ENCODE measurements around the gene MISP. TPM values are rescaled to one million over a fixed set of nuclear protein-coding genes. Genes with fewer than 3 reads are reported as not detected.

The MISP gene
- total and polyA plus RNA-seq, 10 of the 15 experiments (the other 5 are each of a cell fraction or from before 2014, with no cell fraction given): not detected

- DNase-seq (ENCODE audit: low read depth, low spot score): no peak
- RAD21 ChIA-PET (ENCODE audit: unreplicated experiment): interaction anchor here (0.6 to 1.0 kb wide), 2 partner anchors 65 to 229 kb away, joined by 3 read pairs; no protein-coding TSS in a partner anchor
- 2% methylated on average over 39 of the region's 44 CpGs for WGBS (ENCODE audit: insufficient coverage, insufficient replicate concordance, low lambda C conversion rate, missing lambda C conversion rate)
- intact Hi-C loops (cut with micrococcal nuclease; ENCODE audit: unreplicated experiment) (no loop called here), in situ Hi-C loops (cut with MboI) (no loop called here)
- Histone ChIP-seq H2AFZ (ENCODE audit: control insufficient read depth, low read depth, low read length) (no peak overlapping the region), H3K27me3 (replicated peaks in 1 of 2; ENCODE audit: control insufficient read depth in 2 of 2, insufficient read depth in 2 of 2, low read length in 1 of 2) (no peaks in the 10 kb centered on the region), H3K4me1 (ENCODE audit: control insufficient read depth, insufficient read depth, low read length) (peaks cover 7% of the 10 kb centered on the region; the same call in 1 of the 2 replicates), H3K79me2 (ENCODE audit: control insufficient read depth, insufficient read depth, low read length) (peaks cover 59% of the 10 kb centered on the region), H3K4me2 (ENCODE audit: control insufficient read depth, insufficient read depth) (peak overlapping the region; percentile 85), H3K27ac (ENCODE audit: control insufficient read depth, insufficient read depth) (peak overlapping the region; percentile 90), H3K4me3 (peak overlapping the region; percentile 92), H3K36me3 (ENCODE audit: control insufficient read depth in 2 of 2, insufficient read depth in 2 of 2, low read length in 1 of 2) (peaks cover 13 to 34% of the 10 kb centered on the region in 2 experiments; a peak in 3 of 4 replicates), H4K20me1 (ENCODE audit: control insufficient read depth, insufficient read depth) (peaks cover 36% of the 10 kb centered on the region), H3K9me3 (replicated peaks; ENCODE audit: control insufficient read depth, insufficient read depth, low read length) (no peaks in the 10 kb centered on the region), H3K9ac (ENCODE audit: control insufficient read depth, insufficient read depth, low read length) (peak overlapping the region; percentile 98)
- no TSS peak for BruUV-seq (replicated peaks)
- SMC1A ChIA-PET (ENCODE audit: uncharacterized antibody, unreplicated experiment): no interaction called here
- FAIRE-seq: no peak
- CTCF ChIA-PET: no interaction called here
- TF ChIP-seq NKRF (conservative IDR thresholded peaks at IDR 0.05) (0 out of 2 replicates have a peak, but pooled peaks have one; percentile 9), CHD1 (IDR thresholded peaks at IDR 0.05; ENCODE audit: low read depth, low read length) (no peak), STAT3 (IDR thresholded peaks at IDR 0.05; ENCODE audit: low read depth, low read length) (no peak), SIN3A (IDR thresholded peaks at IDR 0.05; ENCODE audit: low read depth, low read length) (peak; percentile 4; the same call in 1 of the 2 replicates), TAF1 (IDR thresholded peaks at IDR 0.05; ENCODE audit: borderline replicate concordance, low read depth, low read length) (no peak), YBX1 (IDR thresholded peaks at IDR 0.05) (no peak), POLR2AphosphoS5 (IDR thresholded peaks at IDR 0.05; ENCODE audit: low read length) (peak; percentile 19; the same call in 1 of the 2 replicates), LARP7 (IDR thresholded peaks at IDR 0.05) (no peak; the same call in 1 of the 2 replicates)
- POLR2A ChIA-PET: interaction anchor here (0.6 kb wide), 1 partner anchor 75 kb away, joined by 4 read pairs; no protein-coding TSS in a partner anchor
- no peak for ATAC-seq
Measured at GRCh38 chr19:798415-799075, 47.6 kb downstream of the MISP start.

Measured in GM12878 (cell line).